Epithelial cell of esophagus (primary cell): ENCODE results near the gene DMAC1.
A peak's percentile ranks its signal among the peaks of the same experiment; 100 is the strongest.

ENCODE experiments used
- DNase-seq: peaks from one replicate; pipeline ENCODE4 v3.0.0; 2010; ENCODE audit warnings: low read depth
- H3K4me3 ChIP-seq: 2 replicates; pipeline ENCODE4 v1.5.1; 2011; ENCODE audit warnings: mild to moderate bottlenecking, low read length, control low read depth
- CTCF ChIP-seq: IDR thresholded peaks from 2 replicates; pipeline ENCODE4 v1.5.1; 2011; ENCODE audit warnings: low read depth, mild to moderate bottlenecking, low read length, control low read depth, inconsistent platforms; ENCODE audit not compliant: insufficient read depth; ENCODE audit errors: missing control alignments

The DMAC1 gene

DNA sequence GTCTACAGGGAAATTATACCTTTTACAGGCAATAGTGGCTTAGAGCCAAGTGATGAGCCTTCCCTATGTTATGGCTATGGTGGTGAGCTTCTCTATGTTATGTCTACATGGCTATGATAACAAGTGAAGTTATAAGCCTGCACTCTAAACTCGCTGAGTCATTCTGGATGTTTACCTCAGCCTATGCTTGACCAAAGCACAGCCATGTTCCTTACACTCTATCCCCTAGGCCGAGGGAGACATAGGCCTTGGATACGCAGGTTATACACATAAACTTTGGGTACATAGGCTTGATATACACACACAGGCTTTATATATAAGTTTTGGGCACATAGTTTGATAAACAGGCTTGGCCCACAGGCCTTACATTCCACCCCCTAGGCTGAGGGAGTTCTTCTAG, 13.8 kb downstream of the DMAC1 start:
- H3K4me3 ChIP-seq, result no peak overlapping the region
- no peak for DNase-seq
- TF ChIP-seq CTCF, result no peak

- DNase-seq, result no peak
- no peak overlapping the region for H3K4me3 ChIP-seq
- TF ChIP-seq CTCF, result no peak
These were observed 15.1 kb downstream of the DMAC1 start for GRCh38 chr9:7784472-7784871.

DNA sequence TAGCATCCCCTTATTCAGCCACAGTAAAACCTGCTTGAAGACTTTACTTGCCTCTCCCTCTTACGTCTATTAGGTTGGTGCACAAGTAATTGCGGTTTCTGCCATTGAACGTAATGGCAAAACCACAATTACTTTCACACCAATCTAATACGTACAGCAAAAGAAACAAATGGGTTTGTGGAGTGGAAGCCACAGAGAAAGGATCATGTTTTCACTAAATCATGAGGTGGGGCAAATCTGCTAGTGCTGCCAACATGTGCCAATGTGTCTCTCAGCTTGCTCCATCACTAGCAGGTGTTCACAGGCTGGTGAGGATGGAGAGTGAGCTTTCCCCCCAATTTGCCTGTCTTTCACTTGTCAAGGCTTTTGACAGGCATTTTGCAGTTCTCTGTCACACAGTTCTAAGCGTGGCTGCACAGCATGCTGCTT, 15.9 kb downstream of the DMAC1 start:
- TF ChIP-seq CTCF, result no peak
- DNase-seq, result no peak
- H3K4me3 ChIP-seq, result no peak overlapping the region

DNA sequence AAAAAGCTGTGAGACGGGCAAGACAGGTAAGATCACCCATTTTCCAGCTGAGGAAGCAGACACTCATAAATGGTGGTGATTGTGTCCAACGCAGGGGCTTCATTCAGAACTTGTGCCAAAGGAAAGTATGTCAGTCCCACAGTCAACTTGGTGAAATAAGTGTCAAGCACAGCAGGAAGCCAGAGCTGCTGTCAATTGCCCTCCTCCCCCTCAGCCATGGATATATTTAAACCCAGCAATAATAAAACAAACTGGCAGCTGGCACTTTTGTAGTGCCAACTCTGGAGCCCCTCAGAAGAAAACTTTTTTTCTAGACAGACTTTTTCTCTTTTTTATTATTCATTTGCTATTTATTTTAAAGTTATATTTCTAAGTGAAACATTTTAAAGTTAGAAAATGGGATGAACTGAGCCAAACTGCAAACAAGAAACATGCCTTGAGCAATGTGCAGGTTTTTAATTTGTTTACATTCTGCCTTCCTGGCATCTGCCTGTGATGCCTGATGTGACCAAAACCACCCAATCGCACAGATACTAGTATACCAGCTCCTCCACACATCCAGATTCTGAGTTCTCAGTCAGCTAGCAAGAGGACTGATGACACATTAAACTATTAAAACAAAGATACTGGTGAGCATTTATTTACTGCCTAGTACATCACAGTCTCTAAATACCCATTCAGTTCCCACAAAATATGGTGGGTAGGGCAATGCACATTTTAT, 17.0 kb downstream of the DMAC1 start:
- no peak overlapping the region for H3K4me3 ChIP-seq
- TF ChIP-seq CTCF, result no peak
- DNase-seq, result no peak

- TF ChIP-seq CTCF, result no peak
- peak; percentile 76 for DNase-seq
These were observed 19.2 kb downstream of the DMAC1 start for GRCh38 chr9:7780261-7780988.

DNA sequence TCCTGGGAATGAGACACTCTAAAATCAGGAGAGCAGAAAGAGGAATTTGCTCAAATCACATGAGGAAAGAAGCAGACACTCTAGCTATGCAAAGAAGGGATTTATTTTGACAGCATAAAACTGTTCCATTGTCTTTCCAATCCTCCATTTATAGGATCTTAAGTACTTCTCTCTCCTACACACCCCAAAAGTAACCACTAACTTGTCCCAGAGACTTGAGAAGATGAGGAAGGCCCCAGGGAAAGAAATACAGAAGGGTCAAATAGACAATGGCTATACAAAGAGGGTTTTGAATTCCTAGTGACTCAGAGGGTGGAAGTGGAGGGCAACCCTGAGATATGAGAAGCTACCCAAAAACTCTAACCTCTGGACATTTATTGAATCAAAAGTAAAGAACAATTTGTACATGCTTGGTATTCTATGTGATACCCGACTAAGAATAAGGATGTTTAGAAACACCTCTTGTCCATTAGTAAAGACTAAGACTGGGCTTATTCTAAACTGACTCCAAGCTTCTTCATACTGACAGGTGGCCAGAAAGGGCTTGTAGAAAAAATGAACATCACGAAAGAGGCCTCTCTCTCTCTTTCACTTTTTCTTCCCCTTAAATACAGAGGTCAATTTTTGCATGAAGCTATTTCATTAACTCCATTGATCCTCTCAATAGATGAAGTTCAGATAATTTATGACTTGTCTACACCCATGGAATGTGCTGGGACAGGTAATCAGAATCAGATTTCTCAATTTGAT, 20.6 kb downstream of the DMAC1 start:
- no peak for TF ChIP-seq CTCF
- DNase-seq, result no peak

More at GRCh38 chr9:7780261-7780988, 19.2 kb downstream of the DMAC1 start:
- no peak overlapping the region for H3K4me3 ChIP-seq

More for the DNA sequence above, 20.6 kb downstream of the DMAC1 start:
- H3K4me3 ChIP-seq, result no peak overlapping the region
